ENCODE results near the gene MRPS23.

- TF ChIP-seq MAX (IDR thresholded peaks at IDR 0.05; ENCODE audit: low read depth, low read length) (no peak), CTCF (IDR thresholded peaks at IDR 0.05; ENCODE audit: low read depth, low read length) (no peak), POLR2A (IDR thresholded peaks at IDR 0.05; ENCODE audit: extremely low read depth, insufficient read length) (no peak)
Observed at GRCh38 chr17:57877803-57878377, 28.0 kb upstream of the MRPS23 start.

All from NB4 (cell line).